ENCODE measurements around the gene STAP1.
"Not testable (repeated sequence)": the region's sequence is repeated elsewhere in the genome, so short reads cannot be mapped to it uniquely, and the experiment has no call there.

The STAP1 gene, protein sequence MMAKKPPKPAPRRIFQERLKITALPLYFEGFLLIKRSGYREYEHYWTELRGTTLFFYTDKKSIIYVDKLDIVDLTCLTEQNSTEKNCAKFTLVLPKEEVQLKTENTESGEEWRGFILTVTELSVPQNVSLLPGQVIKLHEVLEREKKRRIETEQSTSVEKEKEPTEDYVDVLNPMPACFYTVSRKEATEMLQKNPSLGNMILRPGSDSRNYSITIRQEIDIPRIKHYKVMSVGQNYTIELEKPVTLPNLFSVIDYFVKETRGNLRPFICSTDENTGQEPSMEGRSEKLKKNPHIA

DNA sequence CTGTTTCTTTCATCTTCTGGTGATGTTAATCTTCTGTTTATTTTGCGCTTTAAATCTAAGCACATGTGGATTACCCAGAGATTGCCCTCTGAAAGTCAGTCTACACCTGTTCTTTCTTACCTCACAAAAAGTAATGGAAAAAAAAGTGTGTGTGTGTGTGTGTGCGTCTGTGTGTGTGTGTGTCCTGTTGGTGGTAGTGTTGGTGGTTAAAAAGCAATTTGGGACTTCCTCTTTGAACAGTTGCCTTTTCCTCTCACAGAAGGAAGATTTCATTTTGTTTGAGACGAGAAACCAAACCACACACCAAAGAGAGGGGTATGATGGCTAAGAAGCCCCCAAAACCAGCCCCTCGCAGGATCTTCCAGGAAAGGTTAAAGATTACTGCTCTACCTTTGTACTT, at the start of gene STAP1:
STAP1 (plus strand) TSS at position 235 of the 400 bp plus-strand sequence; CDS start at position 318, 83 bp downstream.
- DNase-seq = peak; percentile 84 to 87

DNA sequence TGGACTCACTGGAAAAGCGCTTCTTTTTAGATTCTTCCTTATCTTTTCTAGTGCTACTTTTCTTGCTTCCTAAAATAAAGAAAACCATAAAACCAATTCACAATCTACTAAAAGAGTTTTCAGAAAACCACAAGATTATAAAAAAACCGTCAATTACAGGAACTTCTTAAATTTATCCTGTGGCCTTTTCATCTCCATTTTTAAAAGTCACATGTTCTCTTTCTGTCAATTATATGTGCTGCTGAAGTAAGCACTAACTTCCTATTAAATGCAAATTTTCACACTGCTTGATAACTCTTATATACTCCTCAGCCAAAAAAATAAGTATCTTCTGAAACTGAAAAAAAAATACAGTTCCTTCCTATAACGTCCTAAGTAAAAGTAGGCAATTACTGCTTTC, 46.0 kb upstream of the STAP1 start:
- DNase-seq = peak; percentile 28 to 29

DNA sequence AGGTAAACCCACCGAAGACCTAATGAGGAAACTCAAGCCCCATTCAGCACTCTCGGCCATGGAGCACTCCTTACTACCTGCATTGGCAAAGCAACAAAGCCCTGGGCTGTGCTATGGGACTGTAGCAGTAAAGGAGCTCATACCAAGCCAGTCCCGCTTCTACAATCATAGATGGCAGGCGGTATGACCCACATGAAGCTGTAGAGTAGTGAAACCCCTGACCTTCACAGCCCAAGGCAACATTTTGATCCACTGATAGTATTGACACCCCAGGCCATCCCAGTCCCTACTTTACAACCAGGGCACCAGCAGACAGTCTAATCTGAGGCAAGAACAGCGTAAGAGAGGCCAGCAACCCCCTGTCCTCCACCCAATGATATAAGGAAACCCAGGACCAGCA, 38.4 kb upstream of the STAP1 start:
- DNase-seq = no peak

DNA sequence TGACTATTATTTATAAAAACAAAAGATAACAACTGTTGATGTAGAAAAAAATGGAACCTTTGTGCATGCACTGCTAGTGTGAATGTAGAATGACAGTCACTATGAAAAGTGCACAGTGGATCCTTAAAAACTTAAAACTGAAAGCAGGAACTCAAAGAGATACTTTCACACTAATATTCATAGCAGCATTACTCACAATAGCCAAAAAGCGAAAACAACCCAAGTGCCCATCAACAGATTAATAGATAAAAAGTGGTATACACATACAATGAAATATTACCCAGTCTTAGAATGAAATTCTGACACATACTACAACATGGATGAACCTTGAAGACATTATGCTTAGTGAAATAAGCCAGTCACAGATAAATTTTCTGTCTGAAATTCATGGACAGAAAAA, 37.0 kb upstream of the STAP1 start:
- DNase-seq = no peak

DNA sequence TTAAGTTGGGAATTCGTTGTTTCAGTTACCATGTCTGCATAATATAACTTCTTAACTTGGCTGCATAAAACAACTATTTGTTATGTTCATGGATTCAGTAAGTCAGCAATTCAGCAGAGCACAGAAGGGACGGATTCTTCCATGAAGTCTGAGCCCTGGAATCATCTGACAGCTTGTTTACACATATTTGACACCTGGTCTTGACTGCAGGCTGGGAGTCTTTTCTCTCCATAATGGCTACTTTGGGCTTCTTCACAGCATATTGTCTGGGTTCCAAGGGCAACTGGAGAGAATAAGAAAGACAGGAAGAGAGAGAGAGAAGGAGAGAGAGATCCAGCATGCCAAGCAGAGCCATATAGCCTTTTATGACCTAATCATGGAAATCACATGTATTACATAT, 36.3 kb upstream of the STAP1 start:
- no peak for DNase-seq

DNA sequence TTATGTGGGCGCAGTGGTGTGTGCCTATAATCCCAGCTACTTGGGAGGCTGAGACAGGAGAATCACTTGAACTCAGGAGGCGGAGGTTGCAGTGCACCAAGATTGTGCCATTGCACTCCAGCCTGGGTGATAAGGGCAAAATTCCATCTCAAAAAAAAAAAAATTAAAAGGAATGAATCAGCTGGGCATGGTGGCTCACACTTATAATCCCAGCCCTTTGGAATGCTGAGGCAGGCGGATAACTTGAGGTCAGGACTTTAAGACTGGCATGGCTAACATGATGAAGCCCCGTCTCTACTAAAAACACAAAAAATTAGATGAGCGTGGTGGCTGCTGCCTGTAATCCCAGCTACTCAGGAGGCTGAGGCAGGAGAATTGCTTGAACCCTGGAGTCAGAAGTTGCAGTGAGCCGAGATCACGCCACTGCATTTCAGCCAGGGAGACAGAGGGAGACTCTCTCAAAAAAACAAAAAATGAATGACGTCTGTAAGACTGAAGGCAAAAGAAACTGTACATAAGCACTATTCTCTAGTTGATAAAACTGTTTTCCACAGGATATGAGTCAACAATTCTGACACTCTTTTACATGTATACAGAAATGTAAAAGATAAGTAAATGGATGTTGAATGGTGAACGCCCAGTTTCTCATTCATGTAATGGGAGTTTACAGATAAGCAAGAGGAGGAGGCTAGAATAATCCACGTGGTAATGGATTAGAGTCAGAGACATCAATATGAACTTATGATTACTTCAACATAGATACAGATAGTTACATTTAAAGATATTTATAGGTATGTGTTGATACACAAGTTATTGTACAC, 35.5 kb upstream of the STAP1 start:
- no peak for DNase-seq

DNA sequence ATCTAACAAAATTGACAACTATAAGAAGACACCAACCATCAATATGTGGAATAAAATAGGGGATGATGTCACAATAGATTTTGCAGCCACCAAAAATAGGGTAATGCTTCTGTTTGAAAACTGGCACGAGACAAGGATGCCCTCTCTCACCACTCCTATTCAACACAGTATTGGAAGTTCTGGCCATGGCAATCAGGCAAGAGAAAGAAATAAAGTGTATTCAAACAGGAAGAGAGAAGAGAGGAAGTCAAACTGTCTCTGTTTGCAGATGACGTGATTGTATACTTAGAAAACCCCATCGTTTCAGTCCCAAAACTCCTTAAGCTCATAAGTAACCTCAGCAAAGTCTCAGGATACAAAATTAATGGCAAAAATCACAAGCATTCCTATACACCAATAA, 34.4 kb upstream of the STAP1 start:
- DNase-seq = not testable (repeated sequence)

DNA sequence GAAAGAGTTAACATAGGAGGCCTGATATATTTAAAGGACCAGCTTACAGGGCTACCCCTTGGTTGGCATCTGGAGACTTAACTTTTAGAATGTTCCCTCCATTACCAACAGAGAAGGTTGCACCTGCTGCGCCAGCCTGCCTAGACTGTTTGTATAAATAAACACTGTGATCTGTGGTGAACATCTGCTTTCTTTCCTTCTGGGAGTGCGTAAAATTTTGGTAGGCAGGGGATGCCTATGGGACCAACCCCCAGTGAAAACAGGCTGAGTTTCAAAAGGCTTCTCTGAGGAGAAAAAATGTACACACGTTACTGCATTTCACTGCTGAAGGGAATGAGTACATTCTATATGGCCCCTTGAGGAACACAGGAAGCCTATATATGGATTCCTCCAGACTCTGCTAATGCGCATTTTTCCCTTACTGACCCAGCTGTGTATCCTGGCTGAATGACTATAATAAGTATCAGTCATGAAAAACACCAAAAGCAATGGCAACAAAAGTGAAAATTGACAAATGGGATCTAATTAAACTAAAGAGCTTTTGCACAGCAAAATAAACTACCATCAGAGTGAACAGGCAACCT, 27.1 kb upstream of the STAP1 start:
- DNase-seq = no peak

DNA sequence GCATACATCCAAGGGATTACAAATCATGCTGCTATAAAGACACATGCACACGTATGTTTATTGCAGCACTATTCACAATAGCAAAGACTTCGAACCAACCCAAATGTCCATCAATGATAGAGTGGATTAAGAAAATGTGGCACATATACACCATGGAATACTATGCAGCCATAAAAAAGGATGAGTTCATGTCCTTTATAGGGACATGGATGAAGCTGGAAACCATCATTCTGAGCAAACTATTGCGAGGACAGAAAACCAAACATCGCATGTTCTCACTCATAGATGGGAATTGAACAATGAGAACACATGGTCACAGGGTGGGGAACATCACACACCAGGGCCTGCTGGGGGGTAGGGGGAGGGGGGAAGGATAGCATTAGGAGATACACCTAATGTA, 26.1 kb upstream of the STAP1 start:
- not testable (repeated sequence) for DNase-seq

DNA sequence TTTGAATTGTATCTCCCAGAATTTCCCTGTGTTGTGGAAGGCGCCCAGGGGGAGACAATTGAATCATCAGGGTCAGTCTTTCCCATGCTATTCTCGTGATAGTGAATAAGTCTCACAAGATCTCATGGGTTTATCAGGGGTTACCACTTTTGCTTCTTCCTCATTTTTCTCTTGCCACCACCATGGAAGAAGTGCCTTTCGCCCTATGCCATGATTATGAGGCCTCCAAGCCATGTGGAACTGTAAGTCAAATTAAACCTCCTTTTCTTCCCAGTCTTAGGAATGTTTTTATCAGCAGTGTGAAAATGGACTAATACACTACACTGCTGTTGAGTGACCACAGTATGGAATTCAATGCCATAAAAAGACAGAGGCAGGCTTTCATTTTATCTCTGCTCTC, 25.4 kb upstream of the STAP1 start:
- DNase-seq = no peak

DNA sequence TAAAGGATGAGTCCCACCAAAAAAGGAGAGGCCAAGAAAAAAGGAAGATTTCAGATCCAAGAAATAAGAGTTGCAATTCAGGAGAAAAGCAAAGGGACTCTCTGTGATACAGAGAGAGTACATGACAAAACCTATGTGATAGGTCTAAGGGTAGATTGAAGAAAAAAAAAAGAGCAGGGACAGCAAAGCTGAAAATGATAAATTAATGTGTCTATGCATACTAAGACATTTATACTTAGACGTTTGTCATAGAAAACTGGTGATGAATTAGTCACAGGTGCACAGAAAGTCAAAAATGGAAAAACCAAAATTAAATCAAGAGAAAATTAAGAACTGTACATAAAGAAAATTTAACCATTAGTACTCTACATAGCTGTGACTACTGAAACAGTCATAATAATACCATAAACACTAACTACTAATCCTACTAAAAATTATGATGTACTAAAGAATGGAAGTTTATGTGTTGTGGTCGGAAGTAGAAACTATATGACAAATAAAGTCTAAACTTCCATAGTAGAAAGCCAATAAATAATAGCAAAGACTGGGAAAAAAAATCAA, 23.2 kb upstream of the STAP1 start:
- no peak for DNase-seq

DNA sequence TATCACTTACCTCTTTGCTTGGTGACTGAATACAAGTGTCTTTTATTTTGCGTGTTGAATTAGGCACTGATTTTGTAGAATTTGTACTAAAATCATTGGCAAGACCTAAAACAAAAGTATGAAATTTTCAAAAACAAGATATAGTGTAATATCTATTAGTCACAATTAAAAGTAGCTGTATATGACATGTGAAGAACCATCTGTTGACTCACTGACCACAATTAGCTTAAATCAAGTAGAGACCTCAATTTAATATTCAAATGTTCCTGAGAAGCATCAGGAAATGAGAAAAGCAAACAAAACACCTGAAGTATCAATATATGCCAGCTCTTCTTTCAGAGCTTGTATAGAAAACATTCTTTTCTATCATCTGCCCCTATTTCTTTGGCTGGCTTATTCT, 18.7 kb upstream of the STAP1 start:
- no peak for DNase-seq

DNA sequence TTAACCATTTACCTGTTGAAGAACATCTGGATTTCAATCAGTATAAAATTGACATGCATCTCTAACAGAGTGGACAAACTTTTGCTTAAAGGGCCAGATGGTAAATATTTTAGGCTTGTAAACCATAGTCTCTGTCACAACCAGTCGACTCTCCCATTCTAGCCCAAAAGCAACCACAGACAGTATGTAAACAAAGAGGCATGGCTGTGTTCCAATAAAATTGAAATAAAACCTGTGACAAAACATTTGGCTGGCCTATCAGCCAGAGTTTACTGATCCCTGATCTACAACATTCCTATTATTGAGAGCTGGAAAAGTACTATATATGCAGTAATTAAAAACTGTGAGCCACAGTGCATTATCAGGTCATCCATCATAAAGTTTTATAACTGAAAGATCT, 16.5 kb upstream of the STAP1 start:
- DNase-seq = no peak

DNA sequence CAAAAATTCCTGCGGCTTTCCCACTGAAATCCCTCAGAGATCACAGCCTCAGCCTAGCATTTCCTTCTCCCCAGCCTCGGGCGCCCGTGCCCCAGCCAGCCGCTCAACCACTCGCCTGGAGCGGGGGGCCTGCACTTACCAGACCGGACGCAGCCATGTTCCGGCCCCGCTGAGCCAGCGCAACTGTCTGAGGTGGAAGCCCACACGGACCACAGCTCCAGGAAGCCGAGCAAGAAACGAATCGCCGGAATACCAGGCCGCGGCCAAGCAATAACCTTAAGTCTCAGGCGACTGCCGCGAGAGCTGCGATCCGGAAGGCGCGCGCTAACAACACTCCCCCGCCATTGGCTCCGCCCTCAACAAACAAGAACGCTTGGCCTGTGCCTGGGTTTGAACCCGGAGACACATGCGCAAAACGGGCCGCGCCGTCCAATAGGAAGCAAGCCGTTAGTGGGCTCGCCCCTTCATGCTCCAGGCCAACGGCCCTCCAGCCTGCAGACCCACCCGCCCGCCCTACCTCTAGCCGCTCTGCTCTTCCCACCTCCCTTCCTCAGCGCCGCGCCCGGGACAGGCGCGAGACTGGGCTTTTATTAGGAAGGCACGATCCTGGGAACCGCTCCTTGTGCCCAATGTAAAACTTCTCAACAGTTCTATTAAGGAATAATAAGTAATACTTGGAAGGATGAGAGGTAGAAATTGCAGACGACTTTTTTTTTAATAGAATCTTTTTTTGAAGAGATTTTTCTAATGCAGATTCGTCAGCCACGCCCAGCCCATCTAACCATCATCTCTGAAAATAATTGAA, 13.1 kb upstream of the STAP1 start, which contains the start of gene CENPC:
CENPC (minus strand) TSS at position 305 of the 805 bp plus-strand sequence; CDS start at position 157, 148 bp downstream.
- DNase-seq = peak; percentile 98

DNA sequence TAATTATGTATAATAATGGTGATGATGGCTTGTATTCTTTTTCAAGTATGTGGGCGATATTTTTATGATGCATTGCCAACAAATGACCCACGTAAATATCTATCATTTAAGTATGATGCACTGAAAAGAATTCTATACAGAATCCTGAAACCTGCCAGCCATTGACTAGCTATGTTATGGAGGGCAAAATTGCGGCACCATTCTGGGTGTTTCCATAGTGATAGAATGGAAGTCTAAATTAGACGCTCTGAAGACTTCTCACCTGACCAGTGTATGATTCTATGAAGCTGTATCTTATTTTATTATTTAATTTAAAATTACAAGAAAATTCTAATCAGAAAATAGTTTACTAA, 12.5 kb upstream of the STAP1 start:
- peak; percentile 27 to 71 for DNase-seq

DNA sequence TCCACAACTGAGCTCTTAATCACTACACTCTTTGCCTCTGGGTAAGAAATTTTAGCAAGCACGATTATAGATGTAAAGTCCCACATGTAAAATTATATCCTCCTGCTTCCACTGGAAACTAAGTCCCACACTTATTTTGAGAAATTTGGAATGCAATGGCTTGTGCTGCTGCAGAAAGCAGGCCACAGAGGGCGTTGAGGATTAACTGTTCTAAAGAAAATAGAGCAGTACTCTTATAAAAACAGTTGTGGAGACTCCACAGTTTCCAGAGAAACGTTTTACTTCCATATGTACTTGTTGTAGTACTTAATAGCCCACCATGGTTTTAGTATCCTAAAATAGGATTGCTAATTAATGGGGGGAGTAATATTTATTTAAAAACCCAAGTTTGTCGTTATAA, 11.6 kb upstream of the STAP1 start:
- DNase-seq = no peak

DNA sequence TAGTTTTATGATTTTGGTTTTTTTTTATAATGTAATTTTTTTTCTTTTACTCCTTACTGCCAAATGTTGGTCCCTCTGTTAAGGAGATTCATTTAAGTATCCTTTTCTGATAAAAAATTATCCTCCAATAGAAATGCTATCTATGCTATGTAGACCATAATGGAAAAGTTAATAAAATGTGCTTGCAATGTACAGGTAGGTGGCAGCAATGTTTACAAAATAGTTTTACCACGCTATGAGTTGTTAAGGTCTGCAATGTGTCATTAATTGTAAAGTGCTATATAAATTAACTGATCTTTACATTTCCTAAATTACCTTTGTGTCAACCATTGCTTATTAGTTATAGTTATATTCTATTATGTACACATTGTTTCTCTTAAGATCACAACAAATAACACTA, 9.4 kb upstream of the STAP1 start:
- peak; percentile 62 to 78 for DNase-seq

DNA sequence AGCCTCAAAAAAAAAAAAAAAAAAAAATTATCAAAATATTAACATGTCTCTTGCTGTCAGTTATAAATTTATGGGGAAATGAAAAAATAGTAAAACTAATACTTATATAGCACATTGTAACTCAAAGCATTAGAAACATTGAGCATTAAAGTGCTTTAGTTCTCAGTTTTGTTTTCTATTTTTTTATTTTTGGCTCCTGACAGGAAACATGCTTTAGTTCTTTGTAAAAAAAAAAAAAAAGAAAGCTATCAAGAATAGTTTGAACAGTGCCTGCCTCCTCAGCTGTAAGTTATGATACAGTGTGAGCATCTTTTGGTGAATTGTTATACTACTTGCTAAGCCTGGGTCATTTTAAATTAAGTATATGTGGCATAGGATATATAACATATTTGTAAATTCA, 8.1 kb upstream of the STAP1 start:
- DNase-seq = no peak

DNA sequence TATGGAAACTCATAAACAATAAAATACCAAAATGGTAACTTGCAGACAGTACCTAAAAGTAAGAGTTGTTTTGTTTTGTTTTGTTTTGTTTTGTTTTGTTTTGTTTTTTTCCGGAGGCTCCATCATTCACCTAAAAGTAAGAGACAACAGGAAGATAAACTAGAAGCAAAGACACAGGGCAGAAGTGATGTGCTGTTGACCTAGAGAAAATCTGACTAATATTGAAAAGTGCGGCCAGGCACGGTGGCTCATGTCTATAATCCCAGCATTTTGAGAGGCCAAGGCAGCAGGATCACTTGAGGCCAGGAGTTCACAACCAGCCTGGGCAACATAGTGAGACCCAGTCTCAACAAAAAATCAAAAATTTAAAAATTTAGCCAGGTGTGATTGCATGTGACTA, 7.7 kb upstream of the STAP1 start:
- no peak for DNase-seq

DNA sequence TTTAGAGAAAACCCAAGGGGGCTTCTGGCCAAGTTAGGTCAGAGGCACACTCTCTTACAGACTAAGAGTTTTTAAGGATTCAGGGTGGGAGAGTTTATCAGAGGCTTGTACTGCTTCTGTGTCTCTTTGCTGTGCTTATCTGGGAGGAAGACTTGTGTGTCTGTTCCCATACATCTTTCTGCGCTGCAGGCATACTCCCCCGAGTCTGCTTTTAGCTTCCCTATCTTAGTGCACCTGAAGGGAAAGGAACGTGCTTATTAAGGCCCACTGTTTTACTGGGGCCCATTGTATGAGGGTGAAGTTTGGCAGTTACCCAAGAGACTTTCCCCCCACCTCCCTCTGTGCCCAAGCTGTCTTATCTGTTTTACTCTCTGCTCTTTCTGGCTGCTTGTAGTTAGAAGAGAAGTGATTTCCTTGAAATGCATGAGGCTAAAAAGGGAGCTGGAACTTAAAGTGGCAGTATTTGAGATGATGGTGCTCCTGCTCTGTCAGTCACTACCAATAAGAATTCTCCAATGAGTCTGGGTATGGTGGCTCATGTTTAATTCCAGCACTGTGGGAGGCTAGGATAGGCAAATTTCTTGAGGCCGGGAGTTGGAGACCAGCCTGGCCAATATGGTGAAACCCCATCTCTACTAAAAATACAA, 6.3 kb upstream of the STAP1 start:
- not testable (repeated sequence) for DNase-seq

DNA sequence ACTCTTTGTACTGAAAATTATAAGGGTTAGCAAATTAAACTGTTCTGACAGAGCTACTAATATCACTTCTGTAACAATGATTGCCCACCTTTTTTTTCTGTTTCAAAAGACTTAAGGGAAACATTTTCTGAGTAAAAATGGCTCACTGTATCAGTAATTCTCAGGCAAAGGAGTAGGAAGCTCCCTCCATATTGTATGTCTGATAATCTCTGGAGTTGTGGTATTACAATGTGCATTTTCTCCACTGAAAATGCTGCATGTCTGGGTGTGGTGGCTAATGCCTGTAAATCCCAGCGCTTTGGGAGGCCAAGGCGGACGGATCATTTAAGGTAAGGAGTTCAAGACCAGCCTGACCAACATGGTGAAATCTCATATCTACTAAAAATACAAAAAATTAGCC, 4.4 kb upstream of the STAP1 start:
- no peak for DNase-seq

DNA sequence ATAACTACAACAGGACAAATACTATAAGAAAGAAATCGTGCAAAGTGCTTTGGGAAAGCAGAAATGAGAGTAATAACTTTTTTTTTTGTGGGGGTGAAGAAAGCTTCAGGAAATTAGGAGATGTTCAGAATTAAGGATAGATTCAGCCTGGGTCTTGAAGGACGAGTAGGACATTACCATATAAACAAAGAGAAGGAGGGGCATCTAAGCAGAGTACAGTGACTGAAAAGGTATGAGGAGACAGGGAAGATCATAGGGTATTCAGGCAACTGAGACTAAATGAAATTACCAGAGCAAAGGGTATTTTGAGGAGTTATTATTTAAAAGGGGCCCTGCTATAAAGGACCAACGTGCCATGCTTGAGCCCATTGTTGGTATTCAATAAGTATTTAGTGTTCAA, 3.1 kb upstream of the STAP1 start:
- no peak for DNase-seq
